ENCODE data around the gene MYO5B. TPM values are rescaled to one million over a fixed set of nuclear protein-coding genes. Genes with fewer than 3 reads are reported as not detected.
A peak's percentile ranks its signal among the peaks of the same experiment; 100 is the strongest.

MYO5B gene
- total and polyA plus RNA-seq, 10 of the 15 experiments (the other 5 are each of a cell fraction or from before 2014, with no cell fraction given): 2.5 to 4.5 (median 3.3) TPM

GRCh38 chr18:50091509-50092244 is 103.3 kb downstream of the MYO5B start:
- RAD21 ChIA-PET (ENCODE audit: unreplicated experiment): interaction anchor here (1.1 to 2.3 kb wide), 4 partner anchors 9 to 103 kb away, joined by 3 to 12 read pairs (median 6); partner anchors contain the start of gene MYO5B
- ATAC-seq: no peak
- POLR2A ChIA-PET: interaction anchor here (0.5 to 2.6 kb wide), 3 partner anchors 9 to 104 kb away, joined by 3 to 9 read pairs (median 8); no protein-coding TSS in a partner anchor
- Histone ChIP-seq H4K20me1 (ENCODE audit: control insufficient read depth, insufficient read depth) (no peaks in the 10 kb centered on the region), H3K9ac (ENCODE audit: control insufficient read depth, insufficient read depth, low read length) (no peak overlapping the region), H3K27me3 (replicated peaks in 1 of 2; ENCODE audit: control insufficient read depth in 2 of 2, insufficient read depth in 2 of 2, low read length in 1 of 2) (peaks cover 0 to 2% of the 10 kb centered on the region in 2 experiments; a peak in 1 of 4 replicates), H3K79me2 (ENCODE audit: control insufficient read depth, insufficient read depth, low read length) (no peaks in the 10 kb centered on the region), H3K4me1 (ENCODE audit: control insufficient read depth, insufficient read depth, low read length) (no peaks in the 10 kb centered on the region), H3K27ac (ENCODE audit: control insufficient read depth, insufficient read depth) (no peak overlapping the region), H2AFZ (ENCODE audit: control insufficient read depth, low read depth, low read length) (no peak overlapping the region), H3K9me3 (replicated peaks; ENCODE audit: control insufficient read depth, insufficient read depth, low read length) (no peaks in the 10 kb centered on the region), H3K36me3 (ENCODE audit: control insufficient read depth in 2 of 2, insufficient read depth in 2 of 2, low read length in 1 of 2) (no peaks in the 10 kb centered on the region), H3K4me2 (ENCODE audit: control insufficient read depth, insufficient read depth) (no peak overlapping the region), H3K4me3 (no peak overlapping the region)
- intact Hi-C loops (cut with micrococcal nuclease; ENCODE audit: unreplicated experiment) (no loop called here), in situ Hi-C loops (cut with MboI) (no loop called here)
- CTCF ChIA-PET: interaction anchor here (1.1 to 2.6 kb wide), 5 partner anchors 9 to 113 kb away, joined by 3 to 10 read pairs (median 4); no protein-coding TSS in a partner anchor
- no peak for FAIRE-seq
- no peak for DNase-seq (ENCODE audit: low read depth, low spot score)
- SMC1A ChIA-PET (ENCODE audit: uncharacterized antibody, unreplicated experiment): interaction anchor here (0.8 to 1.9 kb wide), 14 partner anchors 8 to 266 kb away, joined by 3 to 6 read pairs (median 4); no protein-coding TSS in a partner anchor
- 0% methylated on average over 2 of the region's 2 CpGs for WGBS (ENCODE audit: insufficient coverage, insufficient replicate concordance, low lambda C conversion rate, missing lambda C conversion rate)
- TF ChIP-seq SIN3A (IDR thresholded peaks at IDR 0.05; ENCODE audit: low read depth, low read length) (no peak), BHLHE40 (IDR thresholded peaks at IDR 0.05; ENCODE audit: borderline replicate concordance in 1 of 2, low read depth in 2 of 2, low read length in 1 of 2) (no peak), CREB1 (IDR thresholded peaks at IDR 0.05; ENCODE audit: low read depth) (no peak), GATAD2B (conservative IDR thresholded peaks at IDR 0.05; ENCODE audit: low read depth) (no peak), SMAD5 (IDR thresholded peaks at IDR 0.05; ENCODE audit: low read depth) (no peak), POLR2AphosphoS2 (IDR thresholded peaks at IDR 0.05; ENCODE audit: low read depth, low read length) (no peak), TCF7 (IDR thresholded peaks at IDR 0.05; ENCODE audit: borderline replicate concordance) (0 out of 2 replicates have a peak, but pooled peaks have one; percentile 11), JUND (IDR thresholded peaks at IDR 0.05; ENCODE audit: low read depth, low read length) (no peak), CEBPZ (IDR thresholded peaks at IDR 0.05; ENCODE audit: low read depth, low read length) (no peak), KDM1A (IDR thresholded peaks at IDR 0.05; ENCODE audit: borderline replicate concordance) (no peak), PAX8 (IDR thresholded peaks at IDR 0.05) (no peak), ATF3 (IDR thresholded peaks at IDR 0.05; ENCODE audit: borderline replicate concordance, extremely low read depth, low read depth, low read length) (no peak), IKZF2 (IDR thresholded peaks at IDR 0.05) (0 out of 4 replicates have a peak, but pooled peaks of 1 of the 2 experiments have one; percentile 15), PAX5 (IDR thresholded peaks at IDR 0.05; ENCODE audit: borderline replicate concordance, low read depth, low read length) (no peak)
- BruUV-seq (replicated peaks): no TSS peak
